GM12891 (cell line): ENCODE results near the gene NKAIN2.

Experiments
- PAX5 ChIP-seq: IDR thresholded peaks from 2 replicates; pipeline ENCODE4 v1.6.1; 2011; ENCODE audit warnings: low read length, moderate library complexity, mild to moderate bottlenecking; ENCODE audit not compliant: insufficient read depth, severe bottlenecking
- POLR2A ChIP-seq: IDR thresholded peaks from 2 replicates; pipeline ENCODE4 v1.6.1; 2011; ENCODE audit warnings: low read depth, low read length, control low read depth
- POLR2AphosphoS5 ChIP-seq: IDR thresholded peaks from 2 replicates; pipeline ENCODE4 v1.6.1; 2011; ENCODE audit warnings: low read depth, low read length, control low read depth
- POU2F2 ChIP-seq: IDR thresholded peaks from 2 replicates; pipeline ENCODE4 v1.6.1; 2011; ENCODE audit warnings: low read depth, mild to moderate bottlenecking, control low read depth, low read length, moderate library complexity
- SPI1 ChIP-seq: IDR thresholded peaks from 2 replicates; pipeline ENCODE4 v1.6.1; 2011; ENCODE audit warnings: low read depth, low read length, control low read depth
- TAF1 ChIP-seq: IDR thresholded peaks from 2 replicates; pipeline ENCODE4 v1.6.1; 2011; ENCODE audit warnings: low read depth, low read length, control low read depth

DNA sequence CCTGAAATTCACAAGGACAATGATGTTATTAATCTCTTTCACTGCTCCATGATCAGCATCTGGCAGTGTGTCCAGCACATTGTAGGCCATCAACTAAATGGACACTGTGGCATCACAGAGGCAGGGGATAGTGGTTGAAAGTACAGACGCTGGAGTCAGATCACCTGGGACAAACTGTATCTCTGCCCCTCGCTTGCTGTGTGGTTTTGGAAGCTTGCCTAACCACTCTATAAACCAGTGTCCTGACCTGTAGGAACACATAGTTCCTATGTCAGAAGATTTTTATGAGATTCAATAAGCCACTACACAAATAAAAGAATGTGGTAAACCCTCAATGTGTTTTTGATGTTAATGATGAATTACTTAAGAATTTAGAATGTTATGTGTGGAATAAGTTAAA, 939.3 kb downstream of the NKAIN2 start:
- TF ChIP-seq POLR2A (no peak), TAF1 (no peak), POU2F2 (no peak), SPI1 (no peak), POLR2AphosphoS5 (no peak), PAX5 (no peak)
